ENCODE results near the gene TNP1.

Gene TNP1, protein sequence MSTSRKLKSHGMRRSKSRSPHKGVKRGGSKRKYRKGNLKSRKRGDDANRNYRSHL

DNA sequence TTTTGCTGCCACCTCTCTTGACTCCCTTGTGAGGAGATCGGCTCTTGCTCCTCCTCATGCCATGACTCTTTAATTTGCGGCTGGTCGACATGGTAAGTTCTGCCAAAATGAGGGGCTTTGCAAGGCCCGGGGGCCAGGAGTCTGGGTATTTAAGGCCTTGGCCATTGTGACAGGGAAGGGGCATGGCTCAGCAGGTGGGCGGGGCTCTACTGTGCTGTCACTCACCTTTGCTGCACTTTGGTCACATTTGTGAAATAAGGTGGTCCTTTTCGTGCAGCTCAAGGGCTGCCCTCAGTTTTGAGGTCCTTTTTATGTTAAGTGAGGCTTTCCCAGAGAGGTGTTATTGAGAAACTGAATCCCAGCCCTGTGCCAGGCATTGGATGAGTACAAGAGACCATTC, at the start of gene TNP1:
Gene TNP1 (minus strand): TSS at position 121 of the 400 bp plus-strand sequence. CDS start 30 bp downstream, at position 91.
- H3K27me3 ChIP-seq: no peaks in the 10 kb centered on the region
- TF ChIP-seq, protein P1, sequence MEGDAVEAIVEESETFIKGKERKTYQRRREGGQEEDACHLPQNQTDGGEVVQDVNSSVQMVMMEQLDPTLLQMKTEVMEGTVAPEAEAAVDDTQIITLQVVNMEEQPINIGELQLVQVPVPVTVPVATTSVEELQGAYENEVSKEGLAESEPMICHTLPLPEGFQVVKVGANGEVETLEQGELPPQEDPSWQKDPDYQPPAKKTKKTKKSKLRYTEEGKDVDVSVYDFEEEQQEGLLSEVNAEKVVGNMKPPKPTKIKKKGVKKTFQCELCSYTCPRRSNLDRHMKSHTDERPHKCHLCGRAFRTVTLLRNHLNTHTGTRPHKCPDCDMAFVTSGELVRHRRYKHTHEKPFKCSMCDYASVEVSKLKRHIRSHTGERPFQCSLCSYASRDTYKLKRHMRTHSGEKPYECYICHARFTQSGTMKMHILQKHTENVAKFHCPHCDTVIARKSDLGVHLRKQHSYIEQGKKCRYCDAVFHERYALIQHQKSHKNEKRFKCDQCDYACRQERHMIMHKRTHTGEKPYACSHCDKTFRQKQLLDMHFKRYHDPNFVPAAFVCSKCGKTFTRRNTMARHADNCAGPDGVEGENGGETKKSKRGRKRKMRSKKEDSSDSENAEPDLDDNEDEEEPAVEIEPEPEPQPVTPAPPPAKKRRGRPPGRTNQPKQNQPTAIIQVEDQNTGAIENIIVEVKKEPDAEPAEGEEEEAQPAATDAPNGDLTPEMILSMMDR (IDR thresholded peaks at IDR 0.05): no peak
- H3K9me3 ChIP-seq: no peaks in the 10 kb centered on the region
- no peaks in the 10 kb centered on the region for H3K4me1 ChIP-seq (ENCODE audit: control insufficient read depth in 1 of 2, insufficient read depth in 1 of 2, low read depth in 1 of 2, low read length in 1 of 2)
- H3K27ac ChIP-seq: no peak within 1 kb of the TSS
- H3K4me3 ChIP-seq (ENCODE audit: low read depth in 1 of 2, low read length in 1 of 2): no peak within 1 kb of the TSS
- no peaks in the 10 kb centered on the region for H3K36me3 ChIP-seq

GRCh38 chr2:216908300-216908699, 48.4 kb upstream of the TNP1 start:
- TF ChIP-seq, protein P1 (IDR thresholded peaks at IDR 0.05): no peak
- H3K36me3 ChIP-seq: no peaks in the 10 kb centered on the region
- H3K4me1 ChIP-seq (ENCODE audit: control insufficient read depth in 1 of 2, insufficient read depth in 1 of 2, low read depth in 1 of 2, low read length in 1 of 2): no peaks in the 10 kb centered on the region
- no peak overlapping the region for H3K27ac ChIP-seq
- H3K4me3 ChIP-seq (ENCODE audit: low read depth in 1 of 2, low read length in 1 of 2): no peak overlapping the region
- H3K27me3 ChIP-seq: no peaks in the 10 kb centered on the region
- no peaks in the 10 kb centered on the region for H3K9me3 ChIP-seq

DNA sequence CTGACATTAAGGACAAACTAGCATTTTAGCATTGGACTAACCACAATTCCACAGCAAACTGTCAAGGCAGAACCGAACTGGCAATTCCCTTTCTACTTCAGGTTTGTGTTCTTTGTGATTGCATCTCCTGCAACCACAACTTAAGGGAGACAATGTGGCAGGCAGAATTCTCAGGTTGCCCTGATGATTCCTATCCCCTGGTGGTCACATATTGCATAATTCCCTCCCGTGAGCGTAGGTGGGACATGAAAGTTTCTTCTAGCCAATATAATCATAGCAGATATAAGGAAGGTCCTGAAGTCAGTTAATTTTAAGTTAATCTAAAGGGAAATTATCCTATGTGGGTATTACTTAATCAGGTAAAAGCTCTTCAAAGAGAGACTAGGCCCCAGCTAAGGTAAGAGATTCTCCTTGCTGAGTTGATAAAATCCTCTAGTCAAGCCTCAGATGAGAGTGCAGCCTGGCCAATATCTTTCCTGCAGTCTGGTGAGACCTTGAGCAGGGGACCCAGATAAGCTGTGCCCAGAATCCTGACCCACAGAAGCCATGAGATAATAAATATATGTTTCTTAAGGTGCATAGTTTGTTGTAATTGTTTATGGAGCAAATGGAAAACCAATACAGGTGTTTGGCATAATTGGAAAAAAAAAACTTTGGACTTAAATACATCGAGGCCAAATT, 45.9 kb upstream of the TNP1 start:
- Histone ChIP-seq H3K27me3 (no peaks in the 10 kb centered on the region), H3K9me3 (no peaks in the 10 kb centered on the region), H3K36me3 (no peaks in the 10 kb centered on the region), H3K27ac (no peak overlapping the region), H3K4me1 (ENCODE audit: control insufficient read depth in 1 of 2, insufficient read depth in 1 of 2, low read depth in 1 of 2, low read length in 1 of 2) (no peaks in the 10 kb centered on the region), H3K4me3 (ENCODE audit: low read depth in 1 of 2, low read length in 1 of 2) (no peak overlapping the region)
- TF ChIP-seq, protein P1 (IDR thresholded peaks at IDR 0.05): no peak

DNA sequence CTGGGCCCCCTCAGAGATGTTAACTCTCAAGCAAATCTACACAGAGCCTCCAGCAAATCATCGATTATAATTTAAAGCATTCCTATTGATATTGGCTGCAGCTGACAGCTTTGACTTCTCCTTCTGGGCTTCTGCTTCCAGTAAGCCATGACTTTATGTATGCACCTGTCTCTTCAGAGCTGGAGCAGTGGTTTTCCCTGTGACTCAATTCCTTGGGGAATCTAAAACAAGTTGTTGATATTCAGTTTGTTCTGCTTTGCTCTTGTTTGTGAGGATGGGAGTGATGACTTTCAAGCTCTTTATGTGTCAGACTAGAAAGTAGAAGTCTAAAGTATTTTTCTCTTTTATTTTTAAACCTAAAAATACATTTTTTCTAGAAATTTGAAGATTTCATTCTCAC, 45.1 kb upstream of the TNP1 start:
- TF ChIP-seq, protein P1 (IDR thresholded peaks at IDR 0.05): no peak
- H3K4me3 ChIP-seq (ENCODE audit: low read depth in 1 of 2, low read length in 1 of 2): no peak overlapping the region

DNA sequence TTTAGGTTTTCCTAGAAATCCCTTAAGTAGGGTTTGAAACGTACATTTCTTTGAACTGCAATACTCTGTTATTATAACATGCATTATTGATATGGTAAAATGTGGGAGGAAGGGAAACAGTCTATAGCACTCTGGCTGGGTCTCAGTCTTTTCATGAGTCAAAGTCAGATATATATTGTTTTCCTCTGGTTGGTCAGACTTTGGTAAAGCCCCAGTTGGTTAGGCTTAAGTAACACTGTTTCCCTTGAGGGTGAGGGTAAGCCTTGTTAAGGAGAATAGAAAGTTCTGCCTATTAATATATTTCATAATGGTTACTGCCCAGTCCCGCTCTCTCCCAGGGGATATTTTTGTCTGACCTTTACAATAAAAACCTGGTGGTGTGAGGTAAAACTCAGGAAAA, 44.7 kb upstream of the TNP1 start:
- Histone ChIP-seq H3K4me1 (ENCODE audit: control insufficient read depth in 1 of 2, insufficient read depth in 1 of 2, low read depth in 1 of 2, low read length in 1 of 2) (no peaks in the 10 kb centered on the region), H3K9me3 (no peaks in the 10 kb centered on the region), H3K27ac (no peak overlapping the region), H3K36me3 (no peaks in the 10 kb centered on the region), H3K27me3 (no peaks in the 10 kb centered on the region), H3K4me3 (ENCODE audit: low read depth in 1 of 2, low read length in 1 of 2) (no peak overlapping the region)
- TF ChIP-seq, protein P1 (IDR thresholded peaks at IDR 0.05): no peak

More for the DNA sequence above, 45.1 kb upstream of the TNP1 start:
- no peaks in the 10 kb centered on the region for H3K9me3 ChIP-seq
- no peaks in the 10 kb centered on the region for H3K27me3 ChIP-seq
- no peaks in the 10 kb centered on the region for H3K4me1 ChIP-seq (ENCODE audit: control insufficient read depth in 1 of 2, insufficient read depth in 1 of 2, low read depth in 1 of 2, low read length in 1 of 2)
- no peak overlapping the region for H3K27ac ChIP-seq
- H3K36me3 ChIP-seq: no peaks in the 10 kb centered on the region

All from neutrophil (primary cell).